Neutrophil (primary cell): ENCODE measurements around the gene VLDLR.

Source experiments
- H3K27ac ChIP-seq: fragments of 200-600 bp; sonication (generic); 2 replicates; pipeline ENCODE4 v1.5.1; 2016; ENCODE audit warnings: mild to moderate bottlenecking, moderate library complexity
- H3K27me3 ChIP-seq: fragments of 200-600 bp; sonication (generic); 2 replicates; pipeline ENCODE4 v1.6.0; 2016; ENCODE audit warnings: mild to moderate bottlenecking
- H3K36me3 ChIP-seq: fragments of 200-600 bp; sonication (generic); 2 replicates; pipeline ENCODE4 v1.5.1; 2017
- H3K4me1 ChIP-seq, 2 experiments: fragments of 200-600 bp in 1 of 2; sonication (generic) in 1 of 2; 1 replicate in 1 of 2; 2 replicates in 1 of 2; pipeline versions ENCODE4 v1.5.1 to v1.6.1; 2013 to 2016; ENCODE audit warnings: low read depth in 1 of 2, low read length in 1 of 2, mild to moderate bottlenecking in 1 of 2, moderate library complexity in 1 of 2; ENCODE audit not compliant: control insufficient read depth in 1 of 2, insufficient read depth in 1 of 2
- H3K4me3 ChIP-seq, 2 experiments: fragments of 200-600 bp in 1 of 2; sonication (generic) in 1 of 2; 1 replicate in 1 of 2; 2 replicates in 1 of 2; pipeline ENCODE4 v1.5.1; 2013 to 2016; ENCODE audit warnings: low read depth in 1 of 2, low read length in 1 of 2, mild to moderate bottlenecking in 1 of 2, moderate library complexity in 1 of 2
- H3K9me3 ChIP-seq: fragments of 200-600 bp; sonication (generic); 2 replicates; pipeline ENCODE4 v1.5.1; 2016
- TF ChIP-seq, protein P1 (sequence below): fragments of 200-600 bp; sonication (generic); IDR thresholded peaks from 2 replicates; pipeline ENCODE4 v1.5.1; 2016; ENCODE audit warnings: antibody characterized with exemption

The VLDLR gene

DNA sequence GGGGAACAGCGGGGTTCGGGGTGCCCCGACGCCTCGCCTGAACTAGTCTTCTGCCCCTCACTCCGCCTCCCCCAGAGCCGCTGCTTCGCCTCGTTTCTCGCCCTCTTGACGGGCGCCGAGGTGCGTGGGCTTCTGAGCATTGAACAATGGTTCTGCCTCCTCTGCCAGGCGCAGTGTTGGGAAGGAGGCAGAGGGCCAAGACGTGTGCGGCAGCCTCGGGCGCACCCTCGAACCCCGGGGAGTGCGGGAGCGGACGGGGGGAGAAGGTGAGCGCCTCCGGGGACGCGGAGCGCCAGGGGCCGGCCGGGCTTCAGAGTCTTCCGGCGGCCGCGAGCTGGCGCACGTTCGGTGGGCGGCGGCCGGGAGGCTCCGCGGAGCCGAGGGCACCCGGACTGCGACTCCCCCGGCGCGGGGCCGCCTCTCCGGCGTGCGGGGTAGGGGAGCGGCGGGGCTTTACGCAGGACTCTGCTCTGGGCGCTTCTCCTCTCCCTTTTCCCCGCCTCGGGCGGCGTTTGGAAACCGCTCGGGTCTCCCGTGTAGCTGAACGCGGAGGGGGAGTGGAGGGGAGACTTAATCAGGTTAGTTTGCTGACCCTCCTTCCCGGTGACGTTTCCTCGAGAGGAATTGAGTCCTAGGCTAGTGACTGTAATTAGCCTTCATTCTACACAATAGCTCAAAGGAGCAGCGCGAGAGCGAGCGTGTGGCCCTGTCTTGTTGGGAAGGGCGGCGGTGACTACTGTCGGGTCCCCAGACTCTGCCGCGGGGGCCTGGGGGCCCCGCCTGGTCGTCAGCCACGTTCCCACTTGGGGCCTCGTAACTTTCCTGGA is 1.1 kb downstream of the VLDLR start:
- no peak overlapping the region for H3K27ac ChIP-seq
- TF ChIP-seq, protein P1, sequence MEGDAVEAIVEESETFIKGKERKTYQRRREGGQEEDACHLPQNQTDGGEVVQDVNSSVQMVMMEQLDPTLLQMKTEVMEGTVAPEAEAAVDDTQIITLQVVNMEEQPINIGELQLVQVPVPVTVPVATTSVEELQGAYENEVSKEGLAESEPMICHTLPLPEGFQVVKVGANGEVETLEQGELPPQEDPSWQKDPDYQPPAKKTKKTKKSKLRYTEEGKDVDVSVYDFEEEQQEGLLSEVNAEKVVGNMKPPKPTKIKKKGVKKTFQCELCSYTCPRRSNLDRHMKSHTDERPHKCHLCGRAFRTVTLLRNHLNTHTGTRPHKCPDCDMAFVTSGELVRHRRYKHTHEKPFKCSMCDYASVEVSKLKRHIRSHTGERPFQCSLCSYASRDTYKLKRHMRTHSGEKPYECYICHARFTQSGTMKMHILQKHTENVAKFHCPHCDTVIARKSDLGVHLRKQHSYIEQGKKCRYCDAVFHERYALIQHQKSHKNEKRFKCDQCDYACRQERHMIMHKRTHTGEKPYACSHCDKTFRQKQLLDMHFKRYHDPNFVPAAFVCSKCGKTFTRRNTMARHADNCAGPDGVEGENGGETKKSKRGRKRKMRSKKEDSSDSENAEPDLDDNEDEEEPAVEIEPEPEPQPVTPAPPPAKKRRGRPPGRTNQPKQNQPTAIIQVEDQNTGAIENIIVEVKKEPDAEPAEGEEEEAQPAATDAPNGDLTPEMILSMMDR: no peak
- peaks cover 91% of the 10 kb centered on the region for H3K27me3 ChIP-seq
- no peaks in the 10 kb centered on the region for H3K9me3 ChIP-seq
- H3K4me3 ChIP-seq: peak overlapping the region; percentile 62 to 70
- H3K4me1 ChIP-seq: peaks cover 15 to 29% of the 10 kb centered on the region in 2 experiments
- H3K36me3 ChIP-seq: no peaks in the 10 kb centered on the region

- Histone ChIP-seq H3K4me3 (peak overlapping the region; percentile 62 to 70), H3K27ac (no peak overlapping the region), H3K27me3 (peaks cover 83% of the 10 kb centered on the region), H3K36me3 (no peaks in the 10 kb centered on the region), H3K4me1 (peaks cover 15 to 29% of the 10 kb centered on the region in 2 experiments), H3K9me3 (no peaks in the 10 kb centered on the region)
- TF ChIP-seq, protein P1: no peak
These were observed 1.9 kb downstream of the VLDLR start for GRCh38 chr9:2623288-2624050.

DNA sequence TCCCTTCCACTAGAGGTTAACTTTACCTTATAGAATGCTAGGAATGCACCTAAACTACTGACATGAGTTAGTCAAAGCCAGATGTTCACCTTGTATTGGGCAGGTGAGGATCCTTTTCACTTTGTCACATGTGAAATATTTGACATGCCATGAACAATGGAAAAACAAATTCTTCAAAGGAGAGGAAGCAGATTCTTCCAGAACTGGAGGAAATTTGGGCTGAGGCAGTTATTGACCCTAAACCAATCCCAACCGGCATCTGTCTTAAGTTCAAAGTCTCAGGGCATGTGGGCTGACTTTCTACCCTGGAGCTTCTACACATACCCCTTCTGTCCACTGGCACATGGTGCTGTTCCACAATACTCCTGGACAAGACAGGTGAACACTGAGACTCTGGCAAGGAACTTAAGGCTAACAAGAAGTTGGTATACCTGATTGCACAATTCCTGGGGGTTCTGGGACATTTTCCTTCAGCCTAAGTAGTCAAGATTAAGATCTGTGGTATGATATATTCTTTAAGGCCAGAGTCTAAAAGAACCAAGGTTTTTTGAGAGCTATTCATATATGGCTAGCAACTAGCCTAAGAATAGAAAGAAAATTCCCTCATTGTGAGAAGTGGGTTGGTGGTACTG is 2.6 kb downstream of the VLDLR start:
- peaks cover 15 to 29% of the 10 kb centered on the region in 2 experiments for H3K4me1 ChIP-seq
- TF ChIP-seq, protein P1: no peak
- no peaks in the 10 kb centered on the region for H3K9me3 ChIP-seq
- H3K27me3 ChIP-seq: peaks cover 76% of the 10 kb centered on the region
- H3K4me3 ChIP-seq: no peak overlapping the region
- no peaks in the 10 kb centered on the region for H3K36me3 ChIP-seq
- no peak overlapping the region for H3K27ac ChIP-seq

GRCh38 chr9:2625427-2625826 is 3.8 kb downstream of the VLDLR start:
- TF ChIP-seq, protein P1: no peak
- peaks cover 15 to 29% of the 10 kb centered on the region in 2 experiments for H3K4me1 ChIP-seq
- H3K9me3 ChIP-seq: no peaks in the 10 kb centered on the region
- no peaks in the 10 kb centered on the region for H3K36me3 ChIP-seq
- H3K27ac ChIP-seq: no peak overlapping the region
- no peak overlapping the region for H3K4me3 ChIP-seq
- H3K27me3 ChIP-seq: peaks cover 64% of the 10 kb centered on the region

DNA sequence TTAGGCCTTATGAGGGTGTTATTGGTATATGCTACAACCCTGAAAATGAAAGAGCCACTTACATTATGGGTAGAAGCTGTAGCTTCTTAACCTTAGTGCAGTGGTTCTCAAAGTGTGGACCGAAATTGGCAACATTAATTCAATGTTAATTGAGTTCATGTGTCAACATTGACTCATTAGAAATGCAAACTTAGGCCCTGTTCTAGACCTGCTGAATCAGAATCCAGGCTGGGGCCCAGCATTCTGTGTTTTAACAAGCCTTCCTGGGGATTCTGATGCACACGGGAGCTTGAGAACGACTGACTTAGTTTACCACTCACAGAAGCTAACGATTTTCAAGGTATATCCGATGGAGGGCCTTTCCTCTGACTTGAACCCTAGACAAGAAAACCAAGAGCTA is 7.3 kb downstream of the VLDLR start:
- Histone ChIP-seq H3K27ac (no peak overlapping the region), H3K9me3 (no peaks in the 10 kb centered on the region), H3K4me3 (no peak overlapping the region), H3K27me3 (peaks cover 33% of the 10 kb centered on the region), H3K36me3 (no peaks in the 10 kb centered on the region), H3K4me1 (no peaks in the 10 kb centered on the region)
- TF ChIP-seq, protein P1: no peak
